ENCODE data around the gene AGK. TPM values are rescaled to one million over a fixed set of nuclear protein-coding genes. Genes with fewer than 3 reads are reported as not detected.

Gene AGK
- total RNA-seq, 1 donor from 2014 or later = 28.6 TPM

DNA sequence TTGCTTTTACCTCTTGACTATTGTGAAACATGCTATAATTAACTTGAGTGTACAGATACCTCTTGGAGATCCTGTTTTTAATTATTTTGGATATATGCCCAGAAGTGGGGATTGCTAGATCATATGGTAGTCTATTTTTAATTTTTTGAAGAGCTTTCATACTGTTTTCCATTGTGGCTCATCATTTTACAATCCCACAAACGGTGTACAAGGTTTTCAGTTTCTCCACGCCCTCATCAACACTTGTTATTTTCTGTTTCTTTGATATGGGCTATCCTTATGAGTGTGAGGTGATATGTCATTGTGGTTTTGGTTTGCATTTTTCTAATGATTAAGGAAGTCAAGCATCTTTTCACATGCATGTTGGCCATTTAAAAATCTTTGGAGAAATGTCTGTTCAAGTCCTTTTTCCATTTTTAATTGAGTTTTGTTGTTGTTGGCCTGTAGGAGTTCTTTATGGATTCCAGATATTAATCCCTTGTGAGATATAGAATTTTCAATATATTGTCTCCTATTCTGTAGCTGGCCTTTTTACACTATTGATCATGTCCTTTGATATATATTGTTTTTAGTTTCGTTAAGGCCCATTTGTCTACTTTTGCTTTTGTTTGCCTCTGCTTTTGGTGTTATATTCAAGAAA, 7.5 kb downstream of the AGK start:
- Mint-ChIP-seq H3K4me1 (ENCODE audit: low read depth, unreplicated experiment) (peaks cover 18% of the 10 kb centered on the region), H3K36me3 (ENCODE audit: low read depth, unreplicated experiment) (peaks cover 26% of the 10 kb centered on the region), H3K4me3 (ENCODE audit: unreplicated experiment) (no peak overlapping the region), H3K9me3 (ENCODE audit: unreplicated experiment) (peaks cover 3% of the 10 kb centered on the region), H3K27me3 (ENCODE audit: low read depth, unreplicated experiment) (no peaks in the 10 kb centered on the region), H3K27ac (ENCODE audit: unreplicated experiment) (no peak overlapping the region)
- Histone ChIP-seq H3K9ac (ENCODE audit: low read length) (no peak overlapping the region), H4K20me1 (ENCODE audit: insufficient read depth, low read length) (peaks cover 27% of the 10 kb centered on the region), H3K79me2 (ENCODE audit: insufficient read depth, low read length) (peaks cover 6% of the 10 kb centered on the region), H2AFZ (ENCODE audit: low read depth, low read length) (no peak overlapping the region), H3K4me1 (ENCODE audit: insufficient read depth, low read length) (peaks cover 8% of the 10 kb centered on the region), H3K27ac (ENCODE audit: low read depth, low read length) (peak overlapping the region; percentile 30), H3K4me2 (ENCODE audit: low read length) (no peak overlapping the region), H3K9me3 (ENCODE audit: insufficient read depth, low read depth, low read length) (no peaks in the 10 kb centered on the region), H3K27me3 (ENCODE audit: insufficient read depth, low read length) (no peaks in the 10 kb centered on the region), H3K4me3 (ENCODE audit: insufficient read depth, low read depth, low read length) (no peak overlapping the region), H3K36me3 (ENCODE audit: insufficient read depth, low read length) (no peaks in the 10 kb centered on the region)
- no peak for TF ChIP-seq EZH2 (IDR thresholded peaks at IDR 0.05; ENCODE audit: insufficient read depth, low read length)
- TF ChIP-seq, protein P1, sequence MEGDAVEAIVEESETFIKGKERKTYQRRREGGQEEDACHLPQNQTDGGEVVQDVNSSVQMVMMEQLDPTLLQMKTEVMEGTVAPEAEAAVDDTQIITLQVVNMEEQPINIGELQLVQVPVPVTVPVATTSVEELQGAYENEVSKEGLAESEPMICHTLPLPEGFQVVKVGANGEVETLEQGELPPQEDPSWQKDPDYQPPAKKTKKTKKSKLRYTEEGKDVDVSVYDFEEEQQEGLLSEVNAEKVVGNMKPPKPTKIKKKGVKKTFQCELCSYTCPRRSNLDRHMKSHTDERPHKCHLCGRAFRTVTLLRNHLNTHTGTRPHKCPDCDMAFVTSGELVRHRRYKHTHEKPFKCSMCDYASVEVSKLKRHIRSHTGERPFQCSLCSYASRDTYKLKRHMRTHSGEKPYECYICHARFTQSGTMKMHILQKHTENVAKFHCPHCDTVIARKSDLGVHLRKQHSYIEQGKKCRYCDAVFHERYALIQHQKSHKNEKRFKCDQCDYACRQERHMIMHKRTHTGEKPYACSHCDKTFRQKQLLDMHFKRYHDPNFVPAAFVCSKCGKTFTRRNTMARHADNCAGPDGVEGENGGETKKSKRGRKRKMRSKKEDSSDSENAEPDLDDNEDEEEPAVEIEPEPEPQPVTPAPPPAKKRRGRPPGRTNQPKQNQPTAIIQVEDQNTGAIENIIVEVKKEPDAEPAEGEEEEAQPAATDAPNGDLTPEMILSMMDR (IDR thresholded peaks at IDR 0.05; ENCODE audit: insufficient read depth, low read depth, low read length) = no peak
- DNase-seq (ENCODE audit: low read depth) (peak; percentile 76), FAIRE-seq (no peak)

DNA sequence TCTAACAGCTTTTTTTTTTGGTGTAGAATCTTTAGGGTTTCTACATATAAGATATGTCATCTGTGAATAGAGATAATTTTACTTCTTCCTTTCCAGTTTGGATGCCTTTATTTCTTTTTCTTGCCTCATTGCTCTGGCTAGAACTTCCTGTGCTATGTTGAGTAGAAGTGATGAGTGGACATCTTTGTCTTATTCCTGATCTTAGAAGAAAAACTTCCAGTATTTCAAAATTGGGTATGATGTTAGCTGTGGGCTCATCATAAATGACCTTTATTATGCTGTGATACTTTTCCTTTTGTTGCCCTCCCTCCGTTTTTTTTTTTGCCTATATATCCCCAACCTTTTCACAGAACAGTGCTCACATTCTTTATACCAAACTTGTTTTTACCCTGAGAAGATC, 8.8 kb downstream of the AGK start:
- DNase-seq (ENCODE audit: low read depth) (no peak), FAIRE-seq (no peak)
- Histone ChIP-seq H3K27me3 (ENCODE audit: insufficient read depth, low read length) (no peaks in the 10 kb centered on the region), H3K9ac (ENCODE audit: low read length) (no peak overlapping the region), H3K79me2 (ENCODE audit: insufficient read depth, low read length) (peaks cover 6% of the 10 kb centered on the region), H3K4me3 (ENCODE audit: insufficient read depth, low read depth, low read length) (no peak overlapping the region), H2AFZ (ENCODE audit: low read depth, low read length) (no peak overlapping the region), H3K36me3 (ENCODE audit: insufficient read depth, low read length) (no peaks in the 10 kb centered on the region), H3K4me1 (ENCODE audit: insufficient read depth, low read length) (peaks cover 8% of the 10 kb centered on the region), H3K27ac (ENCODE audit: low read depth, low read length) (no peak overlapping the region), H3K4me2 (ENCODE audit: low read length) (no peak overlapping the region), H4K20me1 (ENCODE audit: insufficient read depth, low read length) (peaks cover 26% of the 10 kb centered on the region), H3K9me3 (ENCODE audit: insufficient read depth, low read depth, low read length) (no peaks in the 10 kb centered on the region)
- peaks cover 6% of the 10 kb centered on the region for H3K9me3 Mint-ChIP-seq (ENCODE audit: unreplicated experiment)
- H3K27ac Mint-ChIP-seq (ENCODE audit: unreplicated experiment) = no peak overlapping the region
- peaks cover 18% of the 10 kb centered on the region for H3K4me1 Mint-ChIP-seq (ENCODE audit: low read depth, unreplicated experiment)
- no peaks in the 10 kb centered on the region for H3K27me3 Mint-ChIP-seq (ENCODE audit: low read depth, unreplicated experiment)
- H3K36me3 Mint-ChIP-seq (ENCODE audit: low read depth, unreplicated experiment) = peaks cover 29% of the 10 kb centered on the region
- TF ChIP-seq, protein P1 (IDR thresholded peaks at IDR 0.05; ENCODE audit: insufficient read depth, low read depth, low read length) = no peak
- no peak for TF ChIP-seq EZH2 (IDR thresholded peaks at IDR 0.05; ENCODE audit: insufficient read depth, low read length)
- no peak overlapping the region for H3K4me3 Mint-ChIP-seq (ENCODE audit: unreplicated experiment)

DNA sequence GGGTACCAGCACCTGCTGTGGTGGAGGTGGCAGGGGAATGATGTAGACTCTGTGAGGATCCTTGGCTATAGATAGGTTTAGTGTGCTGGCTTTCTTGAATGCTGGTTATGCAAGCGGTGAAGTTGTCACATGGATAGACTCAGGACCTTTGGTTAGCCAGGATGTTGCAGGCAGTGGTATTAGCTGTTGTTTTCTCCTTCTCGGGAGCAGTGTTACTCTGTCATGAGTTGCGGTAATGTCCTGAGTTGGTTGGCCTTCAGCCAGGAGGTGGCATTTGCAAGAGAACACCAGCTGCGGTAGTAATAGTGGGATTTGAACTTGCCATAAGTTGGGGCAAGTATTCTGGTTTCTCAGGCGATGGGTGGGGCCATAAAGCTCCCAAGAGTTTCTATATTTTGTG, 10.8 kb downstream of the AGK start:
- peaks cover 8% of the 10 kb centered on the region for H3K4me1 ChIP-seq (ENCODE audit: insufficient read depth, low read length)
- no peak overlapping the region for H3K27ac Mint-ChIP-seq (ENCODE audit: unreplicated experiment)
- H3K9me3 ChIP-seq (ENCODE audit: insufficient read depth, low read depth, low read length) = no peaks in the 10 kb centered on the region
- peaks cover 18% of the 10 kb centered on the region for H3K4me1 Mint-ChIP-seq (ENCODE audit: low read depth, unreplicated experiment)
- peaks cover 6% of the 10 kb centered on the region for H3K9me3 Mint-ChIP-seq (ENCODE audit: unreplicated experiment)
- no peak for DNase-seq (ENCODE audit: low read depth)
- H3K4me3 Mint-ChIP-seq (ENCODE audit: unreplicated experiment) = no peak overlapping the region
- H3K36me3 ChIP-seq (ENCODE audit: insufficient read depth, low read length) = peaks cover 2% of the 10 kb centered on the region
- H3K79me2 ChIP-seq (ENCODE audit: insufficient read depth, low read length) = peaks cover 6% of the 10 kb centered on the region
- H3K27me3 ChIP-seq (ENCODE audit: insufficient read depth, low read length) = no peaks in the 10 kb centered on the region
- no peak for FAIRE-seq
- peaks cover 23% of the 10 kb centered on the region for H4K20me1 ChIP-seq (ENCODE audit: insufficient read depth, low read length)
- no peaks in the 10 kb centered on the region for H3K27me3 Mint-ChIP-seq (ENCODE audit: low read depth, unreplicated experiment)
- no peak overlapping the region for H3K4me3 ChIP-seq (ENCODE audit: insufficient read depth, low read depth, low read length)
- H3K36me3 Mint-ChIP-seq (ENCODE audit: low read depth, unreplicated experiment) = peaks cover 27% of the 10 kb centered on the region
- TF ChIP-seq EZH2 (IDR thresholded peaks at IDR 0.05; ENCODE audit: insufficient read depth, low read length) = no peak
- TF ChIP-seq, protein P1 (IDR thresholded peaks at IDR 0.05; ENCODE audit: insufficient read depth, low read depth, low read length) = no peak
- H2AFZ ChIP-seq (ENCODE audit: low read depth, low read length) = no peak overlapping the region
- H3K27ac ChIP-seq (ENCODE audit: low read depth, low read length) = no peak overlapping the region
- no peak overlapping the region for H3K4me2 ChIP-seq (ENCODE audit: low read length)
- H3K9ac ChIP-seq (ENCODE audit: low read length) = no peak overlapping the region
